Stimulated activated naive CD4-positive, alpha-beta T cell treated with Interleukin-2 at 50 U/mL for 16 hours (primary cell): ENCODE results near the gene ZNF547.

Experiments
- DNase-seq: peaks from one replicate; lab custom pipeline; 2025; lab: John Stamatoyannopoulos, UW

ZNF547 gene

DNA sequence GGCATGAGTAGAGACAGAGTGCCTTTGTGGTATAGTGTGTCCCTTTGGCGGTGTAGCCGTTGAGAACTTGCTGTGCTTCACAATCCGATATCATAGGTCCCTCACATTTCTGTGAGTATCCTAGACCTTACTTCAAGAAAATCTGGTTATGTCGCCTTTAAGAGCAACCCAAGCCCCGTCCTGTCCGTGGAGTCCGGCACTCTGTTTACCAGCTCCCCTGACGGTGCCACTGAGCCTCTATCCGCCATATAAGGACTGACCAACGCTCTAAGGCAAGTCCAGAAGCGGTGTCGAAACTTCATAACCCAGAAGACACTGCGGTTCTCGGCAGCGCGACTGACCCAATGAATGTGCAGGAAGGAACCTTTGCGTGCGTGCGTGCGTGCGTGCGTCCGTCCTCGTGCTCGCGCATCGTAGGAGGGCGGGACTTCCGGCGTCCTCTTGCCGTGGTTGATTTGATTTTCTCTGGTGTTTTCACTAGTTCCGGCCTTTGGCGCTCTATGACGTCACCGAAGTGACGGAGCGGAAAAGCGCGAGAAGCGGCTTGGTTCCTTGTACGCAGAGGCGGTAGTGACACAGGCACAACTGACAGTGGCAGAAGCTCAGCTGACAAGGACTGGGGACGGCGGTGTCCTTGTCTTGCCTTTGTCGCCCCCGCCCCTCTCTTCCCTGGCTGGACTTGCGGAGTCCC is at the start of gene ZNF547, which contains the start of gene TRAPPC2B:
ZNF547 (plus strand) TSS at position 555 of the 691 bp plus-strand sequence. CDS start 5,005 bp downstream, outside the sequence.
TRAPPC2B (plus strand) TSS at position 555 of the 691 bp plus-strand sequence. CDS start 1,283 bp downstream, outside the sequence.
- DNase-seq = peak; percentile 97

DNA sequence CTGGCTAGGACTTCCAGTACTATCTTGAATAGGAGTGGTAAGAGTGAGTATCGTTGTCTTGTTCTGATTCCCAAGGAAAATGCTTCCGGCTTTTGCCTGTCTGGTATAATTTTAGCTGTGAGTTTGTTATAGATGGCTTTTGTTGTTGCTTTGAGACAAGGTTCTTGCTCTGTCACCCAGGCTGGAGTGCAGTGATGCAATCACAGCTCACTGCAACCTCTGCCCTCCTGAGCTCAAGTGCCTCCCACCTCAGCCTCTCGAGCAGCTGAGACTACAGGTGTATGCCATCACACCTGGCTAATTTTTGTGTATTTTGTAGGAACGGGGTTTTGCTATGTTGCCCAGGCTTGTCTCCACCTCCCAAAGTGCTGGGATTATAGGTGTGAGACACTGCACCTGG is 49.2 kb upstream of the ZNF547 start:
- no peak for DNase-seq

GRCh38 chr19:57317503-57317902 is 45.8 kb upstream of the ZNF547 start:
- DNase-seq = no peak

DNA sequence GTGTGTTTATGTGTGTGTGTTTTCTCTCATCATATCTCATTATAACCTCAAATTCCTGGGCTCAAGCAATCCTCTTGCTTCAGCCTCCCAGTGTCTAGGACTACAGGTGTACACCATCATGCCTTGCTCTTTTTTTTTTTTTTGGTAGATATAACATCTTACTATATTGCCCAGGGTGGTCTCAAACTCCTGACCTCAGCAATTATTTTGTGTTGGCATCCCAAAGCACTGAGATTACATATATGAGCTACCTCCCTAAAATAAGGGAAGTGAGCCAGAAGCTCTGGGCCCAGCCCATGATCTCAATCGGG is 43.5 kb upstream of the ZNF547 start:
- DNase-seq = no peak

- peak; percentile 92 for DNase-seq
Observed at GRCh38 chr19:57320180-57321084, 42.9 kb upstream of the ZNF547 start, which contains the start of gene ZNF543. ZNF543 (plus strand) TSS chr19:57320472; CDS start chr19:57320854, 382 bp downstream.

DNA sequence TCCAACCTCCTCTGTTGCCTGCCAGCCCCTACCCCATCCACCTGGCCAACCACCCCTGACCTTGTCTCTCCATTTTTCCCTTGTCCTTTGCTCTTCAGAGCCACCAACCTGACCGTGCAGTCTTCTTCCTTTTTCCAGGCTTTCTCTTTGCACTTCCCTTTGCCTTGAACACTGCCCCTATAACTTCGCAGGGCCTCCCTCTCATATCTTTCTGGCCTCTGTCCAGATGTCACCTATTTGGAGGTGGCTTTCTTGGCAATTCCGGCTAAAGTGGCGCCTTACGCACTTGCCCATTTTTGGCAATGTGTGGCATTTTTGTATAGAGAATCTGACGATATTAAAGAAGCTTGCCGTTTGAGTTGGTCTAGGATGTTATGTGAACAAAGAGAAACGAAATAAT is 42.2 kb upstream of the ZNF547 start:
- DNase-seq = no peak

GRCh38 chr19:57321751-57322150 is 41.6 kb upstream of the ZNF547 start:
- no peak for DNase-seq

DNA sequence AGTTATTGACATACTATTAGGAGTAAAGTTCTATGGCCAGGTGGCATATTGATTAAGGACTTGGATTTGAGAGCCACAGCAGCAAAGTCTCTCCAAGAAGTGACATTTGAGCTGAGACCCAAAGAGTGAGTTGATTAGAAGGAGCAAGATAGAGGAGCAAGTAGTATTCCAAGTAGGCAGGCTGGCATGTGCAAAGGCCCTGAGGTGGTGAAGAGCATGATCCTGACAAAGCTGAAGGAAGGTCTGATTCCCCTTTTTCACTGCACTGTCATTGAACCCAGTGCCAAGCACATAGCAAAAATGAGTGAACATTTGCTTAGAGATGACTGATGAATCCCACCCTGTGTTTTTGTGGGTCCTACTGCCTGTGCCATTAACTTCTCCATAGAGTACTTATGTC is 38.4 kb upstream of the ZNF547 start:
- DNase-seq = no peak

- no peak for DNase-seq
Observed at GRCh38 chr19:57327993-57328392, 35.4 kb upstream of the ZNF547 start.

DNA sequence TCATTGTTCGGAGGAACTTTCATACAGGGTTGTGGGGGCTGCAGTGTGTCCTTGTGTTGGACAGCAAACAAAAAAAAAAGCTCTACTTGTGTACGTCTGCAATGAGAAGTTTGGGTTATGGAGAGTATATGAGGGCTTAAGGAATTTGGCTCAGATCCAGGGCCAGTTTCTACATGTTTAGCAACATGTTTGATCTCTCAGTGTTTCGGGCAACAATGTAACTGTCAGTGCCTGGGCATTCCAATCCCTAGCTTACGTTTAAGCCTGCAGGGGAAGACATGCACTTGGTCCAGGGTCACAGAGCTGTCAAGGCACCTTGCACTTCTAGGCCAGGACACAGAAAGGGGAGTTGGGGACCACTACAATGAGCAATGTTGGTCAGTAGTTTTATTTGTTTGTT is 29.2 kb upstream of the ZNF547 start:
- no peak for DNase-seq

DNA sequence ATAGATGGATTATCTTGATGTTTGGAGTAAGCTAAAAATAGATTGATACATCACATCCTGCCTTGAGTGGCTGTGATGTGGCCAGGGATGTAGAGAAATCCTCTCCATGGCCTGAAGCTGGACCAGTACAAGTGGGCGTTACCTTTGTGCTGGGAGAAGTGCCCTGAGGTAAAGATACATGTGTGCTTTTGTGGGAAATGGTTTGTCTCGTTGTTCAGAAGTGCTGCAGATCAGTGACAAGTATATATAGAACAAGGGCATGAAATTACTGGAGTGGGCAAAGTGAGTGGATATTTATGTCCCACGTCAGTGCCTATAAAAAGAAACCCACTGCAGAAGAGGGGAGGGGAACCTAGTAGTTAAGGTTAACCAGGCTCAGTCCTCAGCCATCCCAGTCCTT is 24.5 kb upstream of the ZNF547 start:
- no peak for DNase-seq

DNA sequence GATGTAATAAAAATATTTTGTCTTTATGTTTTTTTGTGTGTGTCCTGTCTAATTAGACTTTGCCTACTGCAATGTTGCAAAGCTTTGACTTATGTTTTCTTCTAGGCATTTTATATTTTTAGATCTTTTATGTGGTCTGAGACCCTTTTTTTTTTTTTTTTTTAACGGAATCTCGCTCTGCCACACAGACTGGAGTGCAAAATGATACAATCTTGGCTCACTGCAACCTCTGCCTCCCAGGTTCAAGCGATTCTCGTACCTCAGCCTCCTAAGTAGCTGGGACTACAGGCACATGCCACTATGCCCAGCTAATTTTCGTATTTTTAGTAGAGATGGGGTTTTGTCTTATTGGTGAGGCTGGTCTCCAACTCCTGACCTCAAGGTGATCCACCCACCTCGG is 20.8 kb upstream of the ZNF547 start:
- DNase-seq = no peak

DNA sequence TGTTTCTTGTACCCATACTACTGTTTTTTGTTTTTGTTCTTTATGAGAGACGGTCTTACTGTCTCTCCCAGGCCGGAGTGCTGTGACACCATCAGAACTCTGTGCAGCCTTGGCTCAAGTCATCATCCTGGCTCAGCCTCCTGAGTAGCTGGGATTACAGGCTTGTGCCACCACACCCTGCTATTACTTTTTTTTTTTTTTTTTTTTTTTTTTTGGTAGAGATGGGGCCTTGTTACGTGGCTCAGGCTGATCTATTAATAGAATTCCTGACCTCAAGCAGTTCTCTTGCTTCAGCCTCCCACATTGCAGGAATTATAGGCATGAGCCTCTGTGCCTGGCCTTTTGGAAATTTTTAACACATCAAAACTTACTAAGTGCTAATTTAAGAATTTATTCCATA is 15.2 kb upstream of the ZNF547 start:
- DNase-seq = no peak

DNA sequence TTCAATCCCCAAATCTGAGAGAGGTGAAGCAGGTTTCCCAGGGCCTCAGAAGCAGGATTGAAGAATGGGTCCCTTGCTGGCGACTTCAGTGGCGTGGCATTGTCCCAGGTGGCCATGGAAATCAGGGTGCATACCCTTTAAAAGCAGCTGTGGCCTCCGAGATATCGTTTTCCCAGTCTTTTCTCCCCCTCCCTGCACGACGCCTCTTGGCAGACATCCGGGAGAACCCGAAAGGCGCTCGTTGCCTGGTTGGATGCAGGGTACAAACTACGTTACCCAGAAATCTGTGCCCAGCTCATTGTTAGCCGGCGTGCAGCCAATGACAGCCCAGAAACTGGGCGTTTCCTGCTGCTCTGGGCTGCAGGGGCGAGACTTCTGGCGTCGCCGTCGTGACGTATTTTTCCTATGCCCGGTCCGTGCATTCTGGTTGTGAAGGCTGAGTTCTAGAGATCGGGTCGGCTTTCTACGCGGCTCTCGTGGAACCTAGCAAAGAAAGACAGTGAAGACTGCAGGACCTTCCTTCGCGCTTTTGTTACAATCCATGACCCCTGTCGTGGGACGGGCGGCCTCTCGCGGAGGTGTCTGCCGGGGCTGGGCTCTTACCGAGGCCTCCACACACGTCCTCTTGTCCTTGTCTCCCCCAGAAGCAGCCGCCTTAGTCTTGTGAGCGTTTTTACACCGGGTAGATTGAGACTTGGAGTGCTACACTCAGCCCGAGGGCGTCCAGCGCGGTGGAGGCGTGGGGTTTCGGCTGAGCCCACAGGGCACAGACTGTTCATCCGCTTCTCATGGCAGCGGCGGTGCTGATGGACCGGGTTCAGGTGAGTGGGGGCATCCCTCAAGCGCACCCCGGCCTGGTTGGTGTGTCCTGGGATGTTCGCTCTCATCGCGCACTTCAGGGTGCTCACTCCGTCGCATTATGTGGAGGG is 12.2 kb upstream of the ZNF547 start, which contains the start of gene ZNF304:
ZNF304 (plus strand) TSS at position 395 of the 929 bp plus-strand sequence; CDS start at position 789, 394 bp downstream.
- DNase-seq = peak; percentile 81

DNA sequence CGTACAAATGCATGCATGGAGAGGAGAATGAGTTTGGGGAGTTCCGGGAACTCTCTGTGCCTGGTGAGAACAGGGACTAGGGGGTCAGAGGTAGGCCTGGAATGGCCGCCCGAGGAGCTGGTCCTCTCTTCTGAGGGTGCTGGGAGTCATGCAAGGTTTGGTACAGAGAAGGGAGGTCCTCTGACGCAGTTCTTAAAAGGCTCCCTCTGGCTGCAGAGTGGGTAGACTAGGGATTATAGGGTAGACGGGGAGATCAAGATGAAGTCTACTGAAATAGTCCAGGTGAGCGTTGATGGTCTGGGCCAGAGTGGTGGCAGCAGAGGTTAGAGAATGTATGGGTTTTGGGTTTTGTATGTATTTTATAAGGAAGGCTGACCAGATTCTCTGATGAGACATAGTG is 11.5 kb upstream of the ZNF547 start:
- DNase-seq = no peak

GRCh38 chr19:57355916-57356315 is 7.4 kb upstream of the ZNF547 start:
- DNase-seq = no peak

DNA sequence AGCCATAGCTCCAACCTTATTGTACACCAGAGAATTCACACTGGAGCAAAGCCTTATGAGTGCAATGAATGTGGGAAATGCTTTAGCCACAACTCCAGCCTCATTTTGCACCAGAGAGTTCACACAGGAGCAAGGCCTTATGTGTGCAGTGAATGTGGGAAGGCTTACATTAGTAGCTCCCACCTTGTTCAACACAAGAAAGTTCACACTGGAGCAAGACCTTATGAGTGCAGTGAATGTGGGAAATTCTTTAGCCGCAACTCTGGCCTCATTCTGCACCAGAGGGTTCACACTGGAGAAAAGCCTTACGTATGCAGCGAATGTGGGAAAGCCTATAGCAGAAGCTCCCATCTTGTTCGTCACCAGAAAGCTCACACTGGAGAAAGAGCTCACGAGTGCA is 5.9 kb upstream of the ZNF547 start:
- no peak for DNase-seq

DNA sequence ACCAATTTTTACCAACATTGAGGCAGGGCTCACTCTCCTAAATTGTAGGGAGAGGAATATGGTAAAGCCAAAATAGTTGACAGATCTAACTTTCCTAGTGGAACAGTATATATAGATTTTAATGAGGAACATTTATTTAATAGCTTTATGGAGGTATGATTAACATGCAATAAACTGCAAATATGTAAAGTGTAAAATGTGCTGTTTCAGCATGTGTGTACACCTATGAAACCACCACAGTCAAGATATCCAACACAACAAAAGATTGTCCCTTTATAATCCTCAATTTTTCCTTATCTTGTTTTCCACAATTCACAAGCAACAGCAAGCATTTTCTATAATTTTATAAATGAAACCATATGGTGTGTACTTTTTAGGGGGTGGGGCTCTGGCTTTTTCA is 4.1 kb upstream of the ZNF547 start:
- no peak for DNase-seq

GRCh38 chr19:57362419-57362818 is 932 bp upstream of the ZNF547 start:
- no peak for DNase-seq

- no peak for DNase-seq
Observed at GRCh38 chr19:57363688-57364181, 384 bp downstream of the ZNF547 start.

DNA sequence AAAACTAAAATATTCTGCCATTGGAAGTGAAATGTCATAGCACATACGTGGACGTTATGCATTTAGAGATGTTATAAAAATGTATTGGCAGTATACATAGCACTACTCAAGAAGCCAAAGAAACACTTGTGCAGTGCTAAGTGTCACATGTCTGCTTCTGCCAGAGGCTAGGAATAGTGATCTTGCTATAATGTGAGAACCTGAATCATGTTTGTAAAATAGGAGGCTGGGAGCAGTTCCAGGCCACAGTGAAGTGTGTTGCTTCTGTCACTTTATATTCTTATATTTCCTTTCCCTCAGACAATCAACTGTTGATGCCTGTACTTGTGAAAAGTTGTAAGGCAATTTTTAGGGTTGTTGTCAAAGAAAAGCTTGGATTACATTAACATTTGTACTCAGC is 3.4 kb downstream of the ZNF547 start:
- no peak for DNase-seq

- no peak for DNase-seq
Observed at GRCh38 chr19:57374179-57374578, 10.8 kb downstream of the ZNF547 start.
